Gastrocnemius medialis (tissue), 4 donors: ENCODE results near the gene AHSP.

Experiments
- POLR2A ChIP-seq, 2 donors: fragments of 450-650 bp; IDR thresholded peaks; one replicate each; pipeline ENCODE4 v1.6.1; 2017; ENCODE audit warnings: antibody characterized with exemption in 2 of 2, mild to moderate bottlenecking in 2 of 2, moderate library complexity in 2 of 2
- TF ChIP-seq, protein P1 (sequence below), 5 experiments: fragments of 450-650 bp in 3 of 5; fragments of 200-600 bp in 2 of 5; sonication (generic) in 2 of 5; IDR thresholded peaks in 4 of 5; conservative IDR thresholded peaks in 1 of 5; 1 replicate in 4 of 5; 2 replicates in 1 of 5; pipeline ENCODE4 v1.5.1; 2016 to 2019; ENCODE audit warnings: antibody characterized with exemption in 5 of 5, mild to moderate bottlenecking in 3 of 5, moderate library complexity in 3 of 5

DNA sequence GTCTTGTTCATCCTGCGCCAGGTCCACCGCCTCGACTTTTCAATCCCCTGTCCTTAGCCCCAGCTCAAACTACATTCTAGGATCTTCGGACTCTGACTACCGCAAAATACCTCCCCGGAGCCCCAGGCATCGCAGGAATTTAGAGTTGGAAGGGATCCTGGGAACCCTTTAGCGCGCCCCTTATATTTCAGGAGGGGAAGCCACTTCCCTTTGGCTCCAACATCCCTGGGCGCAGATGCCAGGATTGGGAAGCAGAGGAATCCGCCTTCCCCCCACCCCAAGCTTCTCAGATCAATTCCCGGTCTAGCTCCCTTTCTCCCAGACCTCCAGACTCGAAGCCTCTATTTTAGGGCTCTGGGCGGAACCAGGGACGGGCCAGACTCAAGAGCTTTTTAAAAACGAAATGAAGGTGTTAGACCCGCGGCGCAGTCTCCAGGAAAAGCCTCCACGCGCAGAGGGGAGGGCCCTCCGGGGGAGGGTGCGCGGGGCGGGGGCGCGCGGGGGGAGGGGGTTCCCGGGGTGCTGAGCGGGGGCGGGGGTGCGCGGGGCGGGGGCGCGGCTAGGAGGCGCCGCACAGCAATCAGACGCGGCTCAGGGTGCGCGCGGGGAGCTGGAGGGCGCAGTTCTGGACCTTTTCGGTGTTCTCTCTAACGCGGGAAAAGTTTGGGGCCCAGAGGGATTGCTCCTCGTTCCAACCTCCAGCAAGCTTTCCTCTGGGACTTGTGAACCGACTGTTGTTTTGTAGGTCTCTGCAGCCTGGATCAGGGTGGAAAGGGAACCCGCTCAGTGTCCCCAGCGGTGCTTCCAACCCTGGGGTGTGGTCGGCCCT, 1.6 kb downstream of the AHSP start:
- TF ChIP-seq, protein P1, sequence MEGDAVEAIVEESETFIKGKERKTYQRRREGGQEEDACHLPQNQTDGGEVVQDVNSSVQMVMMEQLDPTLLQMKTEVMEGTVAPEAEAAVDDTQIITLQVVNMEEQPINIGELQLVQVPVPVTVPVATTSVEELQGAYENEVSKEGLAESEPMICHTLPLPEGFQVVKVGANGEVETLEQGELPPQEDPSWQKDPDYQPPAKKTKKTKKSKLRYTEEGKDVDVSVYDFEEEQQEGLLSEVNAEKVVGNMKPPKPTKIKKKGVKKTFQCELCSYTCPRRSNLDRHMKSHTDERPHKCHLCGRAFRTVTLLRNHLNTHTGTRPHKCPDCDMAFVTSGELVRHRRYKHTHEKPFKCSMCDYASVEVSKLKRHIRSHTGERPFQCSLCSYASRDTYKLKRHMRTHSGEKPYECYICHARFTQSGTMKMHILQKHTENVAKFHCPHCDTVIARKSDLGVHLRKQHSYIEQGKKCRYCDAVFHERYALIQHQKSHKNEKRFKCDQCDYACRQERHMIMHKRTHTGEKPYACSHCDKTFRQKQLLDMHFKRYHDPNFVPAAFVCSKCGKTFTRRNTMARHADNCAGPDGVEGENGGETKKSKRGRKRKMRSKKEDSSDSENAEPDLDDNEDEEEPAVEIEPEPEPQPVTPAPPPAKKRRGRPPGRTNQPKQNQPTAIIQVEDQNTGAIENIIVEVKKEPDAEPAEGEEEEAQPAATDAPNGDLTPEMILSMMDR (IDR thresholded peaks at IDR 0.05 in 4 of 5, conservative IDR thresholded peaks at IDR 0.05 in 1 of 5) = no peak
- no peak for TF ChIP-seq POLR2A (IDR thresholded peaks at IDR 0.05)
